DOHH2 (cell line): ENCODE results near the gene NUBP2.

Source experiments
- H3F3A ChIP-seq: fragments of 200-600 bp; sonication (generic), shearing (Covaris generic); 2 replicates; pipeline ENCODE4 v1.6.0; 2016; ENCODE audit warnings: antibody characterized with exemption, mild to moderate bottlenecking; ENCODE audit not compliant: control insufficient read depth, insufficient read depth
- H3K27ac ChIP-seq: fragments of 200-600 bp; sonication (generic); 2 replicates; pipeline ENCODE4 v1.5.1; 2014; ENCODE audit warnings: low read depth, mild to moderate bottlenecking, low read length, moderate library complexity
- H3K27me3 ChIP-seq: fragments of 200-600 bp; sonication (generic); 2 replicates; pipeline ENCODE4 v1.6.1; 2014; ENCODE audit warnings: mild to moderate bottlenecking, low read length, mixed read lengths; ENCODE audit not compliant: control insufficient read depth
- H3K36me3 ChIP-seq: fragments of 200-600 bp; sonication (generic); 2 replicates; pipeline ENCODE4 v1.6.1; 2014; ENCODE audit warnings: mild to moderate bottlenecking, low read length, moderate library complexity, mixed read lengths; ENCODE audit not compliant: control insufficient read depth
- H3K4me1 ChIP-seq: fragments of 200-600 bp; sonication (generic); 2 replicates; pipeline ENCODE4 v1.6.1; 2014; ENCODE audit warnings: mild to moderate bottlenecking, low read length, mixed read lengths; ENCODE audit not compliant: control insufficient read depth
- H3K4me2 ChIP-seq: fragments of 200-600 bp; sonication (generic); 2 replicates; pipeline ENCODE4 v1.6.0; 2014; ENCODE audit warnings: mild to moderate bottlenecking, low read length, moderate library complexity
- H3K4me3 ChIP-seq: fragments of 200-600 bp; sonication (generic); 2 replicates; pipeline ENCODE4 v1.5.1; 2014; ENCODE audit warnings: mild to moderate bottlenecking, low read length, mixed read lengths
- H3K79me2 ChIP-seq: fragments of 200-600 bp; sonication (generic); 2 replicates; pipeline ENCODE4 v1.6.1; 2014; ENCODE audit warnings: mild to moderate bottlenecking, low read length, mixed read lengths; ENCODE audit not compliant: control insufficient read depth
- H3K9me2 ChIP-seq: fragments of 200-600 bp; sonication (generic); replicated peaks from 2 replicates; pipeline ENCODE4 v1.6.1; 2014; ENCODE audit warnings: mild to moderate bottlenecking, low read length, mixed read lengths; ENCODE audit not compliant: control insufficient read depth
- H3K9me3 ChIP-seq: fragments of 200-600 bp; sonication (generic); 2 replicates; pipeline ENCODE4 v1.6.1; 2014; ENCODE audit warnings: antibody characterized with exemption, low read length, mixed read lengths; ENCODE audit not compliant: control insufficient read depth, insufficient read depth
- H4K20me1 ChIP-seq: fragments of 200-600 bp; sonication (generic); 2 replicates; pipeline ENCODE4 v1.6.0; 2014; ENCODE audit warnings: low read depth, mild to moderate bottlenecking, antibody characterized with exemption, low read length, moderate library complexity; ENCODE audit not compliant: control insufficient read depth, insufficient read depth
- EZH2phosphoT487 ChIP-seq: fragments of 200-600 bp; sonication (generic); IDR thresholded peaks from 2 replicates; pipeline ENCODE4 v1.6.1; 2017; ENCODE audit warnings: borderline replicate concordance, mild to moderate bottlenecking, antibody characterized with exemption, low read length, moderate library complexity, mixed read lengths
- TF ChIP-seq, protein P1 (sequence below): fragments of 200-600 bp; sonication (generic); IDR thresholded peaks from one replicate; pipeline ENCODE4 v1.5.1; 2014; ENCODE audit warnings: antibody characterized with exemption, mild to moderate bottlenecking, low read depth, low read length; ENCODE audit not compliant: poor library complexity, severe bottlenecking

NUBP2 gene

DNA sequence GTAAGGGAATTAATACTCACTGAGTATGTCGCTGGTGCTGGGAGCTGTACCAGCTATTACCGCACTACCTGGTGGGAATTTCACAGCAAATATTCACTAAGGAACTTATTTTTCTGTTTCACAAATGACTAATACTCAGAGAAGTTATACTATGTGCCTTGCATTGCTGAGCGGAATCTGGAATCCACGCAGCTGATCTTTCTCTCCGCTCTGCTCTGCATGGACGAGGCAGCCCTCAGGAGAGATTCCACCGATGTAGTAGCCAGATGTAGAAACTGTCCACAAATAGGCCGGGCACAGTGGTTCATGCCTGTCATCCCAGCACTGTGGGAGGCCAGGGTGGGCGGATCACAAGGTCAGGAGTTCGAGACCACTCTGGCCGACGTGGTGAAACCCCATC, 28.6 kb upstream of the NUBP2 start:
- Histone ChIP-seq H3K9me3 (no peaks in the 10 kb centered on the region), H3K27ac (no peak overlapping the region), H3F3A (no peaks in the 10 kb centered on the region), H4K20me1 (no peaks in the 10 kb centered on the region), H3K4me1 (no peaks in the 10 kb centered on the region), H3K36me3 (peaks cover 36% of the 10 kb centered on the region), H3K79me2 (no peaks in the 10 kb centered on the region), H3K4me3 (no peak overlapping the region), H3K27me3 (no peaks in the 10 kb centered on the region), H3K9me2 (no peaks in the 10 kb centered on the region), H3K4me2 (no peak overlapping the region)
- TF ChIP-seq, protein P1, sequence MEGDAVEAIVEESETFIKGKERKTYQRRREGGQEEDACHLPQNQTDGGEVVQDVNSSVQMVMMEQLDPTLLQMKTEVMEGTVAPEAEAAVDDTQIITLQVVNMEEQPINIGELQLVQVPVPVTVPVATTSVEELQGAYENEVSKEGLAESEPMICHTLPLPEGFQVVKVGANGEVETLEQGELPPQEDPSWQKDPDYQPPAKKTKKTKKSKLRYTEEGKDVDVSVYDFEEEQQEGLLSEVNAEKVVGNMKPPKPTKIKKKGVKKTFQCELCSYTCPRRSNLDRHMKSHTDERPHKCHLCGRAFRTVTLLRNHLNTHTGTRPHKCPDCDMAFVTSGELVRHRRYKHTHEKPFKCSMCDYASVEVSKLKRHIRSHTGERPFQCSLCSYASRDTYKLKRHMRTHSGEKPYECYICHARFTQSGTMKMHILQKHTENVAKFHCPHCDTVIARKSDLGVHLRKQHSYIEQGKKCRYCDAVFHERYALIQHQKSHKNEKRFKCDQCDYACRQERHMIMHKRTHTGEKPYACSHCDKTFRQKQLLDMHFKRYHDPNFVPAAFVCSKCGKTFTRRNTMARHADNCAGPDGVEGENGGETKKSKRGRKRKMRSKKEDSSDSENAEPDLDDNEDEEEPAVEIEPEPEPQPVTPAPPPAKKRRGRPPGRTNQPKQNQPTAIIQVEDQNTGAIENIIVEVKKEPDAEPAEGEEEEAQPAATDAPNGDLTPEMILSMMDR, result no peak
- TF ChIP-seq EZH2phosphoT487, result no peak

DNA sequence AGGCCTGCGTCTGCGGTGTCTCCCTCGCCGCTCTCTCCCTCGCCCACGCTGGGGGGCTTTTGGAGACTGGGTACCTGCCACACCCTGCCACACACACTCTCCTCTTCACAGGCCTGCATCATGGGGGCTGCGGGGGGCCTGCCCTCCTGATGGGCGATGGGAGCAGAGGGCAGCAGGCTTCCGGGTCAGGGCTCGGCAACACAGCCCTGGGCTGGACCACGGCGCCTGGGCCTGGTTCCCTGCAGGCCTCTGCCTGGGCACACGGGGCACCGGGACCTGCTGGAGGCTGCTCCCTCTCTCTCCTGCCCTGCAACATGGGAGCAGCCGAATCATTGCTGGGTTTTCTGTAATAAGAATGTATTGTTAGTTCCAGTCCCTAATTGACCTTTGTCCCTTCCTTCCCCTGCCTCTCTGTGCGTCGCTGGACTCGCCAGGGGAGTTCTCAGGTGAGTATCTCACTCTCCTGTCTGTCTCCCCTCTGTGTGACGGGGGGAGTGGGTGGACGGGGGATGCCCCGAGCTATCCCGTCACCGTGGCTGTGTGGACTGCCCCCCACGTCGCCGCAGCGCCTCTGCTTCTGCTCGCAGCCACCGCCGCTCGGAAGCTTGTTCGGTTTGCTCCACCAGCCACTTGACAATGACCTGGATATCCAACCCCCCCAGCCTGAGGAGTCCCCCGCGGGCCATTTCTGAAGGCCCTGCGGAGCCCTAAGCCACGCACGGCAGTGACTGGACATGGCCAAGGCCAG, 24.9 kb upstream of the NUBP2 start:
- peaks cover 42% of the 10 kb centered on the region for H3K36me3 ChIP-seq
- H3K79me2 ChIP-seq, result no peaks in the 10 kb centered on the region
- H3K4me1 ChIP-seq, result no peaks in the 10 kb centered on the region
- no peaks in the 10 kb centered on the region for H4K20me1 ChIP-seq
- no peaks in the 10 kb centered on the region for H3K27me3 ChIP-seq
- H3K27ac ChIP-seq, result no peak overlapping the region
- TF ChIP-seq EZH2phosphoT487, result no peak
- TF ChIP-seq, protein P1, result no peak
- H3K9me2 ChIP-seq, result no peaks in the 10 kb centered on the region
- no peaks in the 10 kb centered on the region for H3F3A ChIP-seq
- H3K4me2 ChIP-seq, result no peak overlapping the region
- no peak overlapping the region for H3K4me3 ChIP-seq
- H3K9me3 ChIP-seq, result no peaks in the 10 kb centered on the region

DNA sequence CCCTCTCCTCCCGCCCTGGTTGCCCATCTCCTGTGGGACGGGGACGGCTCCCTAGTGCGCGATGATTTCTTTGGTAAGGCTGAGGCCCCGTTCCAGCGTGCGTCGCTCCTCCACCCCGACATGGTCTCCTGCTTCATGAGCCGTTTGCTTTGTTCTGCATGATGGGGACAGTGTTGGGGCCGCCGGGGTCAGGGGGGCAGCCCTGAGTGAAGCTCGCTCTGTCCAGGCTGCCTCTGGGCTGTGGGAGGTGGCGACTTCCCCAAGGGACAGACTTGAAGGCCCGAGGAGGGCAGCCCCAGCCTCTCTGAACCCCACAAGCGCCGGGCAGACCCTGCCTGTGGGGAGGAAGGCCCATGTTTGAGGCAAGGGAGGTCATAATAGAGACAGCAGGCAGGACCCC, 23.8 kb upstream of the NUBP2 start:
- Histone ChIP-seq H3K27ac (no peak overlapping the region), H3F3A (no peaks in the 10 kb centered on the region), H4K20me1 (no peaks in the 10 kb centered on the region), H3K9me2 (no peaks in the 10 kb centered on the region), H3K4me3 (no peak overlapping the region), H3K4me2 (no peak overlapping the region), H3K36me3 (peaks cover 50% of the 10 kb centered on the region), H3K4me1 (no peaks in the 10 kb centered on the region), H3K27me3 (no peaks in the 10 kb centered on the region), H3K79me2 (no peaks in the 10 kb centered on the region), H3K9me3 (no peaks in the 10 kb centered on the region)
- no peak for TF ChIP-seq EZH2phosphoT487
- TF ChIP-seq, protein P1, result no peak
